Endothelial cell of umbilical vein (primary cell): Measurements from ENCODE around the gene MAP2K7. TPM values are rescaled to one million over a fixed set of nuclear protein-coding genes. Genes with fewer than 3 reads are reported as not detected.

Experiments
- BruUV-seq: library from RNA; stranded (reverse); fragments of 400-500 nt; replicated peaks from 2 replicates; lab custom pipeline; 2021; lab: Mats Ljungman, UMichigan
- CTCF ChIA-PET: fragments of 300-600, 350-600 bp; sonication (Branson Sonifier 250); formaldehyde crosslinking; loops from one replicate; lab custom pipeline; 2021; ENCODE audit warnings: antibody characterized with exemption, inconsistent platforms; lab: Charles Lee
- POLR2A ChIA-PET: fragments of 300-600, 350-600 bp; sonication (Branson Sonifier 250); formaldehyde crosslinking; loops from one replicate; lab custom pipeline; 2021; ENCODE audit warnings: antibody characterized with exemption, inconsistent platforms; lab: Charles Lee
- DNase-seq: peaks from one replicate; pipeline ENCODE4 v3.0.0-alpha.2; 2011; ENCODE audit warnings: low read depth, low spot score
- FAIRE-seq: peaks from 2 replicates; lab custom pipeline; 2011; peaks lifted over from hg19 to GRCh38; lab: Jason Lieb, UNC
- H2AFZ ChIP-seq: 2 replicates; pipeline ENCODE4 v1.6.0; 2012; ENCODE audit warnings: low read depth, low read length, control low read depth, inconsistent platforms
- H3K27ac ChIP-seq: 2 replicates; pipeline ENCODE4 v1.5.1; 2011; ENCODE audit warnings: low read depth, mild to moderate bottlenecking, control low read depth, low read length, moderate library complexity; ENCODE audit not compliant: insufficient read depth
- H3K27me3 ChIP-seq, 2 experiments: 2 replicates each; pipeline versions ENCODE4 v1.6.0 to v1.6.1; 2011; ENCODE audit warnings: low read length in 2 of 2, mixed read lengths in 1 of 2; ENCODE audit not compliant: control insufficient read depth in 2 of 2, insufficient read depth in 2 of 2
- H3K36me3 ChIP-seq, 2 experiments: 2 replicates in 1 of 2; 3 replicates in 1 of 2; pipeline ENCODE4 v1.5.1; 2011; ENCODE audit warnings: low read length in 2 of 2, mild to moderate bottlenecking in 1 of 2, moderate library complexity in 1 of 2; ENCODE audit not compliant: control insufficient read depth in 2 of 2, insufficient read depth in 2 of 2; ENCODE audit errors: extremely low read depth in 1 of 2
- H3K4me1 ChIP-seq: 3 replicates; pipeline ENCODE4 v1.5.1; 2011; ENCODE audit warnings: mild to moderate bottlenecking, low read length; ENCODE audit not compliant: control insufficient read depth, insufficient read depth; ENCODE audit errors: extremely low read depth
- H3K4me2 ChIP-seq: 2 replicates; pipeline ENCODE4 v1.6.1; 2011; ENCODE audit warnings: low read length, control low read depth, mixed read lengths; ENCODE audit not compliant: insufficient read depth
- H3K4me3 ChIP-seq, 3 experiments: fragments of 200-600 bp in 1 of 3; sonication (generic), shearing (Covaris generic) in 1 of 3; replicated peaks in 1 of 3; 2 replicates each; pipeline ENCODE4 v1.5.1; 2011 to 2016; ENCODE audit warnings: control low read depth in 3 of 3, low read length in 3 of 3, mild to moderate bottlenecking in 2 of 3, inconsistent platforms in 1 of 3, low read depth in 1 of 3, moderate library complexity in 1 of 3; ENCODE audit not compliant: insufficient read depth in 1 of 3
- H3K79me2 ChIP-seq: 2 replicates; pipeline ENCODE4 v1.6.0; 2012; ENCODE audit warnings: low read length, inconsistent platforms; ENCODE audit not compliant: control insufficient read depth, insufficient read depth
- H3K9ac ChIP-seq: replicated peaks from 2 replicates; pipeline ENCODE3; 2011; ENCODE audit warnings: low read length, control low read depth; ENCODE audit not compliant: insufficient read depth; ENCODE audit errors: extremely low read depth
- H3K9me1 ChIP-seq: replicated peaks from 3 replicates; pipeline ENCODE4 v1.6.0; 2011; ENCODE audit warnings: mild to moderate bottlenecking, low read length; ENCODE audit not compliant: control insufficient read depth, insufficient read depth; ENCODE audit errors: extremely low read depth
- H3K9me3 ChIP-seq: replicated peaks from 2 replicates; pipeline ENCODE4 v1.5.1; 2012; ENCODE audit warnings: low read length, inconsistent platforms; ENCODE audit not compliant: control insufficient read depth, insufficient read depth
- H4K20me1 ChIP-seq: replicated peaks from 2 replicates; pipeline ENCODE3; 2011; ENCODE audit warnings: mild to moderate bottlenecking, low read length; ENCODE audit not compliant: control insufficient read depth, insufficient read depth; ENCODE audit errors: extremely low read depth
- CTCF ChIP-seq, 2 donors: IDR thresholded peaks; 1 replicate in 1 of 2; 2 replicates in 1 of 2; pipeline ENCODE4 v1.5.1; 2011; ENCODE audit warnings: low read length in 2 of 2, mild to moderate bottlenecking in 2 of 2, moderate library complexity in 2 of 2, control low read depth in 1 of 2, inconsistent platforms in 1 of 2, low read depth in 1 of 2; ENCODE audit not compliant: insufficient read depth in 1 of 2; ENCODE audit errors: extremely low read depth in 1 of 2
- EZH2 ChIP-seq: IDR thresholded peaks from 2 replicates; pipeline ENCODE4 v1.6.1; 2012; ENCODE audit warnings: borderline replicate concordance, low read depth, mild to moderate bottlenecking, moderate library complexity, low read length, inconsistent platforms; ENCODE audit not compliant: severe bottlenecking
- GATA2 ChIP-seq: IDR thresholded peaks from 2 replicates; pipeline ENCODE4 v1.7.0; 2011; ENCODE audit warnings: low read depth, mild to moderate bottlenecking, moderate library complexity, mixed read lengths, low read length; ENCODE audit not compliant: insufficient read length, insufficient read depth
- JUN ChIP-seq: IDR thresholded peaks from 2 replicates; pipeline ENCODE4 v1.6.1; 2011; ENCODE audit warnings: borderline replicate concordance, low read depth; ENCODE audit not compliant: insufficient read length, insufficient read depth
- MYC ChIP-seq: IDR thresholded peaks from one replicate; pipeline ENCODE4 v1.6.1; 2011; ENCODE audit warnings: mild to moderate bottlenecking, low read depth, low read length
- POLR2A ChIP-seq: IDR thresholded peaks from 2 replicates; pipeline ENCODE4 v1.6.1; 2012; ENCODE audit warnings: low read depth, mild to moderate bottlenecking, control low read depth, low read length
- dilution Hi-C: fragments of 300-500 bp; cut with MboI; formaldehyde crosslinking; loops from one replicate; pipeline ENCODE4 v1.15.0; 2019; ENCODE audit warnings: low sequenced_read_pairs; ENCODE audit not compliant: extremely low pct_ligation_motif_present
- intact Hi-C: fragments of 100-400 bp; cut with micrococcal nuclease; formaldehyde crosslinking; loops from one replicate; pipeline ENCODE4 v1.10.0; 2022
- polyA plus RNA-seq, 4 experiments: library from polyadenylated mRNA; depleted of rRNA in 3 of 4; stranded (reverse) in 3 of 4; unstranded in 1 of 4; fragments of >200 nt; gene quantifications; 2 replicates each; pipeline versions ENCODE4 v1.2.1 to v1.2.3, GENCODE V29; 2011 to 2012; ENCODE audit warnings: missing spikeins in 1 of 4
- total RNA-seq: library from RNA; stranded (reverse); gene quantifications from 2 replicates; pipeline ENCODE4 v1.2.3, GENCODE V29; 2021

Gene MAP2K7
- total and polyA plus RNA-seq, 2 donors (not counting 3 experiments of a cell fraction or from before 2014, with no cell fraction given), result 13.8 to 36.0 TPM

GRCh38 chr19:7944177-7944761 lies 40.6 kb downstream of the MAP2K7 start:
- Histone ChIP-seq H3K36me3 (peaks cover 0 to 4% of the 10 kb centered on the region in 2 experiments), H3K4me1 (peaks cover 9% of the 10 kb centered on the region), H3K4me3 (peak overlapping the region; percentile 47 to 88 (median 78)), H3K4me2 (peak overlapping the region; percentile 98), H3K27me3 (no peaks in the 10 kb centered on the region), H3K9ac (peak overlapping the region; percentile 92), H3K9me3 (no peaks in the 10 kb centered on the region), H3K79me2 (peaks cover 22% of the 10 kb centered on the region), H3K9me1 (no peaks in the 10 kb centered on the region), H3K27ac (peak overlapping the region; percentile 89), H4K20me1 (no peaks in the 10 kb centered on the region), H2AFZ (peak overlapping the region; percentile 98)
- intact Hi-C loops (loop anchor here (1.0 kb wide), 2 partner anchors 214 to 309 kb away; no protein-coding TSS in a partner anchor), dilution Hi-C loops (no loop called here)
- CTCF ChIA-PET, result interaction anchor here (0.5 to 3.4 kb wide), 38 partner anchors 9 to 857 kb away, joined by 3 to 101 read pairs (median 5); partner anchors contain the start of genes ELAVL1, MAP2K7 and SNAPC2
- TSS peak; percentile 90 for BruUV-seq
- FAIRE-seq (no peak), DNase-seq (peak; percentile 76)
- POLR2A ChIA-PET, result interaction anchor here (0.5 to 2.0 kb wide), 8 partner anchors 8 to 309 kb away, joined by 3 to 21 read pairs (median 5); partner anchors contain the start of gene SNAPC2
- TF ChIP-seq POLR2A (peak; percentile 4), GATA2 (no peak), CTCF (IDR thresholded peaks at IDR 0.05; ENCODE audit: extremely low read depth in 1 of 2, insufficient read depth in 1 of 2, low read depth in 1 of 2, low read length in 2 of 2) (peak; percentile 75 to 81)

GRCh38 chr19:7947939-7948338 lies 44.3 kb downstream of the MAP2K7 start:
- FAIRE-seq (no peak), DNase-seq (no peak)
- no peak overlapping the region for H3K27ac ChIP-seq
- dilution Hi-C loops, result no loop called here
- H4K20me1 ChIP-seq, result no peaks in the 10 kb centered on the region
- no peaks in the 10 kb centered on the region for H3K9me1 ChIP-seq
- peaks cover 4% of the 10 kb centered on the region for H3K79me2 ChIP-seq
- ChIA-PET CTCF (no interaction called here), POLR2A (no interaction called here)
- BruUV-seq, result no TSS peak
- H2AFZ ChIP-seq, result no peak overlapping the region
- no peak overlapping the region for H3K4me3 ChIP-seq
- no peaks in the 10 kb centered on the region for H3K27me3 ChIP-seq
- no peak for TF ChIP-seq GATA2
- no peak for TF ChIP-seq JUN
- no peak for TF ChIP-seq EZH2
- TF ChIP-seq MYC, result no peak
- H3K9ac ChIP-seq, result no peak overlapping the region
- H3K9me3 ChIP-seq, result no peaks in the 10 kb centered on the region
- H3K36me3 ChIP-seq, result no peaks in the 10 kb centered on the region
- intact Hi-C loops, result no loop called here
- H3K4me2 ChIP-seq, result no peak overlapping the region
- H3K4me1 ChIP-seq, result peaks cover 8% of the 10 kb centered on the region
